Measurements from ENCODE around the gene TRAPPC3.

- no peak for TF ChIP-seq CTCF (conservative IDR thresholded peaks at IDR 0.05; ENCODE audit: low read depth, low read length)
- TF ChIP-seq EZH2 (IDR thresholded peaks at IDR 0.05; ENCODE audit: low read length, unreplicated experiment): no peak
- TF ChIP-seq EZH2phosphoT487 (IDR thresholded peaks at IDR 0.05; ENCODE audit: borderline replicate concordance, low read length): no peak
Measured at GRCh38 chr1:36093226-36093625, 56.1 kb downstream of the TRAPPC3 start.
